ENCODE data around the gene BUB1B. TPM values are rescaled to one million over a fixed set of nuclear protein-coding genes. Genes with fewer than 3 reads are reported as not detected.

BUB1B gene
- total RNA-seq, 1 donor from 2014 or later, result 96.6 TPM

DNA sequence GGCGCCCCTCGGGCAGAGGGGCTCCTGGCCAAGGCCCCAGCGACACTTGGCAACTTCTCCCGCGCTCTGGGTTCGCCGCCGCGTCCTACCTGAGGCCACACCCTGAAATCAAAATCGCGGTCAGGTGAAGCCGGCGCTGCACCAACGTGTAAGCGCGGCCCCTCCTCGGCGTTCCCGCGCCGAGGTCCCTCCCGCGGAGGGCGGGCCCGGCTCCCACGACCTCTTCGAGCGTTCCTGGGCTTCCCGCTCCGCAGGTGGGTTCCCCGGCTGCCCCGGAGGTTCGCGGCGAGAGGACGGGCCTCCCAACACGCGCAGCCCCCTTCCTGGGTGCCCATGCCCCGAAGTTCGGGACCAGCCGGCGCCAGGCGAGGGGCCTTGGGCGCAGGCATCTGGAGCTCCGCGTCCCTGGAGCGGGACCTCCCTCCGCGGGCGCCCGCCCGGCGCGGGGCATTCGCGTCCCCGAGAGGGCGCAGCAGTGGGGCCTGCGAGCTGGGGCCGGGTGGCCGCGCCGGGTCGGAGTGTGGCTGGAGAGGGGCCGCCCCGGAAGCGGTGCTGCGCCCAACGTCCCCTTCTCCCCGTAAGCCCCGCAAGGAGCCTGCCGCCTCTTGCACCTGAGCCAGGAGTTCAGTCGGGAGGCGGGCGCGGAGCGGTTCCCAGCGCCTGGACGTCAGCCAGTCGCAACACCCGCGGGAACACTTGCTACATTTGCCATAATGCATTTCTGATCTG, 91.7 kb downstream of the BUB1B start:
- Mint-ChIP-seq H3K27ac (ENCODE audit: unreplicated experiment) (no peak overlapping the region), H3K36me3 (ENCODE audit: low read depth) (no peaks in the 10 kb centered on the region)

DNA sequence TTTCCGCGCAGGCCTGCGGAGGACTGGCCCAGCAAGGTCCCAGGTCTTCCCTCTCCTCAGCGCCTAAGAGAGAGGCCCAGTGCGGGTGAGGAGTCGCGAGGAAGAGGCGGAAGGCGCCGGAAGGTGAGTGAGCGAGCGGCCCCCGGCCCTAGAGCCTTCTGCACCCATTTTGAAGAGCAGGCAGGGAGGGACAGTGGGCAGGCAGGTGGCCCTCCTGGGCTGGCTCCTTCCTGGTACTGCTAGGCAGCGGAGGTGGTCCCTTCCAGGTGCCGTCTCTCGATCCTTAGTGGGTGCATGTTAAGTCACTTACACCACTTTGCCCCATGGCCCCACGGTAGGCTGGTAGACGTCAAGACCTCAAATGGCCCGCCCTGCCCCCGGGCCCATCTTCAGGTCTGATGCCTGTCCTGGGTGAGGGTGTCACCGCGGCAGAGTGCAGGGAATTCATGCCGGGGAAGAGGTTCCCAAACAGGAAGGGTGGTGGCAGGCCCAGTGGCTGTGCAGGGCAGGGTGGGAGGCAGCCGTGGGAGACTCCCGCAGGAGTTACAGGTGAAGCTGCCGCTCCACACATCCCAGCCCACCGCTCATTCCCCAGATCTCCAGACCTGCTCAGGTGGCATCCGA, 92.4 kb downstream of the BUB1B start:
- TF ChIP-seq, protein P1, sequence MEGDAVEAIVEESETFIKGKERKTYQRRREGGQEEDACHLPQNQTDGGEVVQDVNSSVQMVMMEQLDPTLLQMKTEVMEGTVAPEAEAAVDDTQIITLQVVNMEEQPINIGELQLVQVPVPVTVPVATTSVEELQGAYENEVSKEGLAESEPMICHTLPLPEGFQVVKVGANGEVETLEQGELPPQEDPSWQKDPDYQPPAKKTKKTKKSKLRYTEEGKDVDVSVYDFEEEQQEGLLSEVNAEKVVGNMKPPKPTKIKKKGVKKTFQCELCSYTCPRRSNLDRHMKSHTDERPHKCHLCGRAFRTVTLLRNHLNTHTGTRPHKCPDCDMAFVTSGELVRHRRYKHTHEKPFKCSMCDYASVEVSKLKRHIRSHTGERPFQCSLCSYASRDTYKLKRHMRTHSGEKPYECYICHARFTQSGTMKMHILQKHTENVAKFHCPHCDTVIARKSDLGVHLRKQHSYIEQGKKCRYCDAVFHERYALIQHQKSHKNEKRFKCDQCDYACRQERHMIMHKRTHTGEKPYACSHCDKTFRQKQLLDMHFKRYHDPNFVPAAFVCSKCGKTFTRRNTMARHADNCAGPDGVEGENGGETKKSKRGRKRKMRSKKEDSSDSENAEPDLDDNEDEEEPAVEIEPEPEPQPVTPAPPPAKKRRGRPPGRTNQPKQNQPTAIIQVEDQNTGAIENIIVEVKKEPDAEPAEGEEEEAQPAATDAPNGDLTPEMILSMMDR (conservative IDR thresholded peaks at IDR 0.05), result no peak
- H3K27me3 Mint-ChIP-seq (ENCODE audit: low read depth), result peaks cover 66% of the 10 kb centered on the region
- H3K27ac Mint-ChIP-seq (ENCODE audit: unreplicated experiment), result no peak overlapping the region
- H3K9me3 Mint-ChIP-seq, result no peaks in the 10 kb centered on the region
- peaks cover 5% of the 10 kb centered on the region for H3K4me1 Mint-ChIP-seq
- no peak for DNase-seq (ENCODE audit: low read depth, low spot score)
- peak overlapping the region; percentile 34 for H3K4me3 Mint-ChIP-seq
- no peaks in the 10 kb centered on the region for H3K36me3 Mint-ChIP-seq (ENCODE audit: low read depth)

More for the DNA sequence above, 91.7 kb downstream of the BUB1B start:
- TF ChIP-seq, protein P1 (conservative IDR thresholded peaks at IDR 0.05), result no peak
- Mint-ChIP-seq H3K9me3 (no peaks in the 10 kb centered on the region), H3K4me1 (peaks cover 5% of the 10 kb centered on the region), H3K27me3 (ENCODE audit: low read depth) (peaks cover 66% of the 10 kb centered on the region), H3K4me3 (peak overlapping the region; percentile 34)
- DNase-seq (ENCODE audit: low read depth, low spot score), result peak; percentile 31

DNA sequence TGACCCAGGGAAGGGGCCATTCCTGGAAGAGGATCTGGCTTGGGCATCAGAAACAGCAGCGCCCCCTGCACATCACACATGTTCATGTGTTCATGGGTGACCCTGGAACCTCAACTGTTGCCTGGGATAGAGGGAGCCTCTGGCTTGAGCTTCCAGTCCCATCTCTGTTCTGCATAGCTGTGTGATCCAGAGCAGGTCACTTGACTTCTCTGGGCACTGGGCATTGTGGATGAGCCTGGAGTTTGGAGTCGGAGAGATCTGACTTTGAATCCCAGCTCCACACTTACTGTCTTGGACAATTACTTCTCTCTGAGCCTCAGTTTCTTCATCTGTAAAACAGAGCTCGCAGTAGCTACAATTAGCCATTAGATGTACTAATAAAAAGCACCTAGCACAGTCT, 93.6 kb downstream of the BUB1B start:
- TF ChIP-seq, protein P1 (conservative IDR thresholded peaks at IDR 0.05), result no peak
- no peak overlapping the region for H3K27ac Mint-ChIP-seq (ENCODE audit: unreplicated experiment)
- no peak overlapping the region for H3K4me3 Mint-ChIP-seq
- DNase-seq (ENCODE audit: low read depth, low spot score), result no peak
- H3K27me3 Mint-ChIP-seq (ENCODE audit: low read depth), result peaks cover 61% of the 10 kb centered on the region
- H3K4me1 Mint-ChIP-seq, result peaks cover 5% of the 10 kb centered on the region
- no peaks in the 10 kb centered on the region for H3K9me3 Mint-ChIP-seq
- no peaks in the 10 kb centered on the region for H3K36me3 Mint-ChIP-seq (ENCODE audit: low read depth)

DNA sequence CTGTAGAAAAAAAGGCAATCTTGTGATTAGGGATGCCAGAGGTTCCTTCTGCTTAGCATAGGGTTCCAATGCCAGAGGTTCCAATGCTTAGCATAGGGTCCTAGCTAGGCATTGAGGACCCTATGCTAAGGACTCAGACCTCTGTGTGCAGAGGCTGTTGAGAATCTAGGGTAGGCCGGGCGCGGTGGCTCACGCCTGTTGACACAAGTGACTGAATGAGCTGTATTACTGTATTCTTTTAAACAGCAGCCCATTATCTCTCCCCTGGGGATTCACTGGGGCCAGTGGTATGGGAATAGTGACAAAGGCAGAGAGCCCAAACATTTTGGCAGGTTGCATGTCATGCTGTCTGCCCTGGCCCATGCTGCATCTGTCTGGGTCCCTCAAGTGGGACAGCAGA, 94.2 kb downstream of the BUB1B start:
- H3K36me3 Mint-ChIP-seq (ENCODE audit: low read depth), result no peaks in the 10 kb centered on the region
- peaks cover 5% of the 10 kb centered on the region for H3K4me1 Mint-ChIP-seq
- no peak for DNase-seq (ENCODE audit: low read depth, low spot score)
- no peak overlapping the region for H3K27ac Mint-ChIP-seq (ENCODE audit: unreplicated experiment)
- no peaks in the 10 kb centered on the region for H3K9me3 Mint-ChIP-seq
- TF ChIP-seq, protein P1 (conservative IDR thresholded peaks at IDR 0.05), result no peak
- peaks cover 55% of the 10 kb centered on the region for H3K27me3 Mint-ChIP-seq (ENCODE audit: low read depth)
- H3K4me3 Mint-ChIP-seq, result no peak overlapping the region

DNA sequence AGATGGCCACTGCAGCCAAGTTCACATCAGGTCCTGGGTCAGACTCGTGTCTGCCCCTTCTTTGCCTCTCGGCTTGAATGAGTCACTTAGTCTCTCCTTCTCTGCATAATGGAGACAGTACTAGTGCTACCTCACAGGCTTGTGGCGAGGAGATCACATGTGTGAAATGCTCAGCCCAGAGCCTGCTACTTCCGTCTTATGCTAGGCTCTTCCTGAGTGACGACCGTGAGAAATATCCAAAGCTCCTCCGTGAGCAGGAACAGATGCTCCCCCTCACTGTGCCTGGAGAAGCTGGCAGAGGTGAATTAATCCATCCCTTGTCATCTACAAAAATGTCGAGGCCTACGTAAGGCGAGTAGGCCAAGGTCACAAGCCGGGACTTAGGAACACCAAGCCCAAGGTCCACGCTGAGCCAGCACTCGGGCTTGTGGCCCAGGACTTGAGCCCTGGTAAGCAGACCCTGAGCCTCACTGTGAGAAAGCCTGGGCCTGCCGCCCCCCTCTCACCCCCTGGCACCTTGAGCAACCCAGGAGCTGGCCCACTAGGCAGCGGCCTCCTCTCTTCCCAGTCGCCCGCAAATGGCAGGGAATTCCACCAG, 95.9 kb downstream of the BUB1B start:
- H3K4me3 Mint-ChIP-seq, result no peak overlapping the region
- no peak for DNase-seq (ENCODE audit: low read depth, low spot score)
- peak overlapping the region; percentile 27 for H3K27ac Mint-ChIP-seq (ENCODE audit: unreplicated experiment)
- peaks cover 5% of the 10 kb centered on the region for H3K4me1 Mint-ChIP-seq
- H3K9me3 Mint-ChIP-seq, result no peaks in the 10 kb centered on the region
- H3K27me3 Mint-ChIP-seq (ENCODE audit: low read depth), result peaks cover 41% of the 10 kb centered on the region
- TF ChIP-seq, protein P1 (conservative IDR thresholded peaks at IDR 0.05), result no peak
- H3K36me3 Mint-ChIP-seq (ENCODE audit: low read depth), result no peaks in the 10 kb centered on the region
